Rectal smooth muscle tissue (tissue), 1 donor: ENCODE data around the gene TBX18.

ENCODE experiments used
- H3K27ac ChIP-seq: one replicate; pipeline ENCODE4 v1.7.0; 2013; ENCODE audit warnings: low read depth, low read length, inconsistent platforms
- H3K27me3 ChIP-seq: one replicate; pipeline ENCODE4 v1.7.0; 2013; ENCODE audit warnings: low read length; ENCODE audit not compliant: control insufficient read depth, insufficient read depth
- H3K36me3 ChIP-seq: one replicate; pipeline ENCODE4 v1.7.0; 2013; ENCODE audit warnings: low read length; ENCODE audit not compliant: control insufficient read depth, insufficient read depth
- H3K4me1 ChIP-seq: one replicate; pipeline ENCODE4 v1.7.0; 2013; ENCODE audit warnings: low read length; ENCODE audit not compliant: control insufficient read depth, insufficient read depth
- H3K4me3 ChIP-seq: one replicate; pipeline ENCODE4 v1.7.0; 2013; ENCODE audit warnings: low read length
- H3K9ac ChIP-seq: one replicate; pipeline ENCODE4 v1.7.0; 2013; ENCODE audit warnings: low read length

Gene TBX18

DNA sequence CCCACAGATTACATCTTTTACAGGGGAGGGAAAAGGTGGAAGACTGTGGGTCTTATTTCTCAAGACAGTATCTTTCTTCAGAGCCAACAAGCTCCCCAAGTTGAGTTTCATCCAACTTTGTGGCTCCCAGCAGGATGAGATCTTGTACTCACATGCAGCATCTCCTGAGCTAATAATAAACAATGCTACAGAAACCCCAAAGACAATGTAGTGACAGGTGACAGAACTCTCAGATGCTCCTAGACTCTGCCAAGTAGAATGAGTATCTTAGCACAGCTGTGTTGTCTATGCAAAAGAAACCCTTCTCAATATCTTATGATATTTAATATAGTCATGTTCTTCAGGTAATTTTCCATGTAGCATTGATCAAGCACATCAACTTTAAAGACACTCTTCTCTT, 90.0 kb downstream of the TBX18 start:
- Histone ChIP-seq H3K4me3 (no peak overlapping the region), H3K27ac (no peak overlapping the region), H3K4me1 (no peaks in the 10 kb centered on the region), H3K9ac (no peak overlapping the region), H3K27me3 (no peaks in the 10 kb centered on the region), H3K36me3 (no peaks in the 10 kb centered on the region)

DNA sequence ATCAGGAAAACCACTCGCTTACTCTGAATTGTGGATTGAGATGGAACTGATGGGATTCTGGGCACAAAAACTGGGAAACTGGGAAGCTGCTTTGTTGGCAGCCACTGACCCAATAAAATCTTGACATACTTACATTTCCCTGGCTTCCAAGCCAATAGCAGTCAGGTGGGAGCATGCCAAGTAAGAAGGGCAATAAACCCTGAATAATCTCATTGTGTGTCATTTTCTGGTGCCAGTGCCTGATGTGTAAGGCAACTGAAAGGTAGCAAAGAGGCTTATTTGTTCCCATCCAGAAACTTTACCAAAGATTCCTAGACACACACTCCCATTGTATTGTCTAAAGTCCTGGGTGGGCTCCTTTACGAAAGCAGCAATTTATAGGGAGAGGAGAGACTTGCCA, 93.2 kb downstream of the TBX18 start:
- Histone ChIP-seq H3K27me3 (no peaks in the 10 kb centered on the region), H3K9ac (no peak overlapping the region), H3K4me3 (no peak overlapping the region), H3K36me3 (no peaks in the 10 kb centered on the region), H3K27ac (no peak overlapping the region), H3K4me1 (no peaks in the 10 kb centered on the region)

DNA sequence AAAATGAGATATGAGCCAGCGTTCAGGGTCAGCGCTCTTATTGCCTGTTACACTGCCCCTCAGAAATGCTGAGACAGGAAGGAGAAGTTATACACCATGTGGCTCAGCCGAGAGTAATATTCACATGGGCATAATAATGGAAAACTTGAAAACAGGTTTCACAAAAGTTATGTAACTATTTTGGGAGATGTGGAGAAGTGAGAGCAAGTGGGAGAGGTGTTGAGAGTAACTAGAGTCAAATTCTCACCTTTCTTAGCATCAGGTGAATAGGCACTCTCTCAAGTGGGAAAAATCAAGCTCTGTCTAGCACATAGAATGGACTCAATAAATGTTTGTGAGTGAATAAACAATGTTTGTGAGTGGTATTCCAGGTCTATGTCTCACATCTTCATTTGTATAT, 94.5 kb downstream of the TBX18 start:
- no peaks in the 10 kb centered on the region for H3K36me3 ChIP-seq
- H3K4me1 ChIP-seq, result no peaks in the 10 kb centered on the region
- H3K4me3 ChIP-seq, result no peak overlapping the region
- no peak overlapping the region for H3K27ac ChIP-seq
- no peaks in the 10 kb centered on the region for H3K27me3 ChIP-seq
- no peak overlapping the region for H3K9ac ChIP-seq

DNA sequence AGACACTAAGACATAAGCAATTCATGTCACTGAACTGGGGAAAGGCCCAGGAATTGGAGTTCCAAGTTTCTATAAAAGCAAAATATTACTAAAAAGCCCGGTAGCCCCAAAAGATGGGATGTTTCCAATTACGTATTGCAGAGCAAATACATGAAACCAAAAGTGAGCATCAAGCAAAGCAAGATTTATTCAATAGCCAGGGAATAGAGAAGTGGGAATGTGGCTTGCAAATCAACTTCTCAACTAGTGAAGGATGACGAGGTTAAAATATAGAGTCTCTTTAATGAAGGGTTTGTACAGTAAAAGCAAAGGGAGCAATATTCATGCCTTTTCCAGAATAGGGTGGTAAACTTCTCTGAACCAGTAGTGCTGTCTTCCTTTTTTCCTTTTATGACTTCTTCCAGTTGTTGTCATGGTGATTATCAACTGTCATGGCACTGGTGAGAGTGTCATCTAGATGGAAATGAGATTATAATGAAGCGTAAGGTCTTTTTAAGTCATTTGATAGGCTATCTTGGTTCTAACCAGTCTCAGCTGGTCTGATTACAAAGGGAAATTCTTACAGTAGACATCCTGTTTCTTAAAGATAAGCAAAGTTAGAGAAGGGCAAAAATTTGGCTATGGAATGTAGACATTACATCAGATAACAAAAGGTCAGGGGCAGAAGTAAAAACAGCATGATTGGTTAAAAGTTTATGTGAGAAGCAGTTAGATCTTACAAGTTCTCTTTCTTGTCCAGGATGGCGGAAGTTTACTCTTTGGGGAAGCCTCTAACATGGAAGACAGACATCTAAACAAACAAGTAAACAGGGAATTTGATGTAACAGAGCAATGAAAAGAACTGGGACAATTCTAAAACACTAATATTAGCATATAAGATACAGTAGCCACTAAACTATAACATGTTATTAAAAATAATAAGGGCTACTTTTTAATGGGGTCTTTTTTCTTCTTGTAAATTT, 96.9 kb downstream of the TBX18 start:
- Histone ChIP-seq H3K36me3 (no peaks in the 10 kb centered on the region), H3K4me3 (no peak overlapping the region), H3K27me3 (no peaks in the 10 kb centered on the region), H3K4me1 (no peaks in the 10 kb centered on the region), H3K9ac (no peak overlapping the region), H3K27ac (no peak overlapping the region)

DNA sequence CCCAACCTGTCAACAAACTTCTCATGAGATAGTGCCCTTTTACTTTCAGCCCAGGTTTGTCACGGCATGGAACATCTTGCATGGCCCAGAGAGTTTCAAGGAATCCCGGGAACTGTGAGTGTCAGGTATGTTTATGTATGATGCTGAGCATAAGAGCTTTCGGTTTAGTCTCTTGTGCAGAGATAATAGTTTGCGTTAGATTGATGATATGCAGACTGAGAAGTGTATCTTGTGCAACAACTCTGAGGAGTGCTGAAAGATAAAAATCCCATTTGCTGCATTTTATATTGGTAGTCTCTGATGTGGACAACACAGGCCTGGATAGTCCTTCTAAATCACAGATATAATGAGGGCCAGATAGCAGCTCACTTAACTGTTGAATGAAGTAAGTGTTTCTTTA, 99.0 kb downstream of the TBX18 start:
- Histone ChIP-seq H3K27ac (no peak overlapping the region), H3K27me3 (no peaks in the 10 kb centered on the region), H3K4me1 (no peaks in the 10 kb centered on the region), H3K4me3 (no peak overlapping the region), H3K9ac (no peak overlapping the region), H3K36me3 (no peaks in the 10 kb centered on the region)

DNA sequence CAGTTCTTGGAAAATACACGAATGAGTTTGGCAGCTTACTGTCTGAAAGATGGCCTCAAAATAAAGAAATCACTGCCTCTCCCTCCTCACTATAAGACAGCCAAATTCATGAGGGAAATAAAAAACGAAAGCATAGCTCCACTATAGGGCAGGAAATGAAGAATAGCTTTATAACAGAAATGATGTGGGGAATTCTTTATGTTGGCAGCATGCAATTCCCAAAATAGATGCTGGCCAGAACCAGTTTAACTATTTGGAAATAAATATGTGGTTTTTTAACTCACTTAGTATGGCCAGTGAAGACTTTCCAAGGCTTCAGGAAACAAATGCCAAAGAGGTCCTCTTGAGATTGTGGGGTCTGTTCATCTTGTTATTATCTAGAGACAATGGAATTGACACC, 100.5 kb downstream of the TBX18 start:
- Histone ChIP-seq H3K9ac (no peak overlapping the region), H3K27me3 (no peaks in the 10 kb centered on the region), H3K4me3 (no peak overlapping the region), H3K27ac (no peak overlapping the region), H3K36me3 (no peaks in the 10 kb centered on the region), H3K4me1 (no peaks in the 10 kb centered on the region)

DNA sequence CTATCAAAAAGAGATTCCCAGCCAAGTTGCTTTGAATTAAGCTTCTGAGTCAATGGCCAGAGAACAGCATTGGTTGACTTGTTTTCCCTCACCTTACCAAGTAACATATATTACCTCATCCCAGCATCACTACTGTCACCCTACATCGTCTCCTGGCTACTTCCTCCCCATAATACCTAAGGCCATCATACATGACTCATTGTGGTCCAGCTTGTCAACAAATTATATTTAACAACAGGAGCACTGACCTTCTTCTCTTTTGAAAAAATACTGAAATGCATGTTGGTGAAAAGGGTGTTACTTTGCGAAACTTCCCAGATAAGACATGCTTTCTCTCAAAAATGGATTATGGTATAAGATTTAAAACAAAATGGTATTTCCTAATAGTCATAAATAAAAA, 106.9 kb downstream of the TBX18 start:
- Histone ChIP-seq H3K4me1 (no peaks in the 10 kb centered on the region), H3K36me3 (no peaks in the 10 kb centered on the region), H3K4me3 (no peak overlapping the region), H3K27ac (no peak overlapping the region), H3K27me3 (no peaks in the 10 kb centered on the region), H3K9ac (no peak overlapping the region)

DNA sequence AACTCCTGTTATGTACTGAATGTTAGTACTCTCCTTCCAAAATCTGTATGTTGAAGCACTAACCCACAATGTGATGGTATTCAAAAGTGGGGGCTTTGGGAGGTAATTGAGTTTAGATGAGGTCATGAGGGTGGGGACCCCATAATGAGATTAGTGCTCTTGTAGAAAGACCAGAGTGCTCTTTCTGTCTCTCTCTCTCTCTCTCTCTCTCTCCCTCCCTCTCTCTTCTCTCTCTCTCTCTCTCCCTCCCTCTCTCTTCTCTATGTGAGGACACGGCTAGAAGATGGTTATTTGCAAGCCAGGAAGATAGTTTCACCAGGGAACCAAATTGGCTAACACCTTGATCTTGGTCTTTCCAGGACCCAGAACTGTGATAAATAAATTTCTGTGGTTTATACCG, 107.4 kb downstream of the TBX18 start:
- no peaks in the 10 kb centered on the region for H3K4me1 ChIP-seq
- no peak overlapping the region for H3K27ac ChIP-seq
- H3K36me3 ChIP-seq, result no peaks in the 10 kb centered on the region
- H3K4me3 ChIP-seq, result no peak overlapping the region
- no peak overlapping the region for H3K9ac ChIP-seq
- no peaks in the 10 kb centered on the region for H3K27me3 ChIP-seq

DNA sequence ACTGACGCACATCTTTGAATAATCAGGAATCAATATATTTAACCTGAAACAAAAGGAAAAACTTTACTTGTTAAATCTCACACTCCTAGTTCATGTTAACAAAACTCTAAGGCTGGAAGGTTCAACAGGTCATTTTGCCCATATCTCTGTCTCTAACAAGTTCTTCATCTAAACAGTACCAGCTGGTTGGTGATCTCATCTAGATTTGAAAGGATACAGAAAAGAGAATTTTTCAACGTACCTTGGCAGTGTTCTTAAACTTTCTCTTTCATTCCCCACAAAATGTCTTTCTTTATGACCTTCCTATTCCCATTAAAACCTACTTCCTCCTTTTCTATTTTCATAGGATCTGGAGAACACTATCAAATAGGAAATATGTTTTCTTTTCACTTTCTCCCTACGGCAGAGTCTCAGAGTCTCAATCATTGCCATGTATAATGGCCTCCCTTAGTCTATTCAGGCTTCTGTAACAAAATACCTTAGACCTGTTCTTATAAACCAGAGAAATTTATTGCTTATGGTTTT, 111.3 kb downstream of the TBX18 start:
- no peak overlapping the region for H3K4me3 ChIP-seq
- H3K4me1 ChIP-seq, result no peaks in the 10 kb centered on the region

DNA sequence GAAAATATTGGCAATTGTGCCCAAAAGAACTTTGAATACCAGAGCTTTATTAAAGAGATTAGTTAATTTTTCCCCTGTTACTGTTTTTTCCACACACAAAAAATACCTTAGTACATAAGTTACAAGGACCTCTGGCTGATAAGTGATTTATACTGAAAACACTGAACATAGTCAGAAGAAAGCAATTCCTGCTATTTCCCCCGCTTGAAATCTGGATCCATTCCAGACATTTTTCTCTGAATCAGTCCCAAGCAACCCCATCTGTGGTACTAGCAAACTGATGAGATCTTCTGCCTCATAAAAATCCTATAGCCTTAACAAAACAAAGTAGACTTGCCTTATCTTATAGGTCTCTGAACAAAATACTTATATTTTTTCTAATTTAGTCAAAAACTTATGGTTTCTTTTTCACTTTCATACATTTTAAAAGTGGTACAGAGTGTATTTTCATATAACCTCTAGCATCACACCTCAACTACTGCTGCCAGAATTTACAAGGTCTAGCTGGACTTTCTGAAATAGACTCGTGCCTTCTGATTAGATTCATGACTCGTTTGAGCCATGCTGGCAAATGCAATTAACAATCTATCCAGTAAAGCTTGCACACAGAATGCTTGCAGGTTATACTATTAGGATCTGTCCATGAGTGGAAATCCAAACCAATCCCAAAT, 111.9 kb downstream of the TBX18 start:
- no peak overlapping the region for H3K4me3 ChIP-seq
- no peaks in the 10 kb centered on the region for H3K36me3 ChIP-seq
- H3K4me1 ChIP-seq, result no peaks in the 10 kb centered on the region
- no peaks in the 10 kb centered on the region for H3K27me3 ChIP-seq
- no peak overlapping the region for H3K27ac ChIP-seq
- H3K9ac ChIP-seq, result no peak overlapping the region

More for the DNA sequence above, 111.3 kb downstream of the TBX18 start:
- Histone ChIP-seq H3K9ac (no peak overlapping the region), H3K36me3 (no peaks in the 10 kb centered on the region), H3K27ac (no peak overlapping the region), H3K27me3 (no peaks in the 10 kb centered on the region)

DNA sequence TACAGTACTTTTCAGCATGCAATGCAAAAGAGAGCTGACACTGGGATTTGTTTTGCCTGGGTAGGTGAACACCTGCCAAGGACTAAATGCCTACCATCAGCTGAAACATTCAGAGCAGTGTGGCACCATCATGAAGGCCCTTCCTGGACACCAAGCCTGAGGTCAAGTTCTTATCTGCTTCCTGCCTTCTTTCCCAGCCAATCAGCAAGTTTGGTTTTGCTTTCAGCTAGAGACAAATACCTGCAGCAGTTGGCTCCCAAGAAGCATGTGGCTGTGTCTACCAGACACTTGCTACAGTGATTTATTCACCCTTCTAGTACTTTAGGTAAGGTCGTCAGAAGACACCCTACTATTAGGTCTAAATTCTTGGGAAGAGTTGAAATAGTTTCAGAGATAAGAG, 112.8 kb downstream of the TBX18 start:
- no peaks in the 10 kb centered on the region for H3K36me3 ChIP-seq
- no peak overlapping the region for H3K27ac ChIP-seq
- no peak overlapping the region for H3K4me3 ChIP-seq
- no peaks in the 10 kb centered on the region for H3K4me1 ChIP-seq
- no peak overlapping the region for H3K9ac ChIP-seq
- no peaks in the 10 kb centered on the region for H3K27me3 ChIP-seq

DNA sequence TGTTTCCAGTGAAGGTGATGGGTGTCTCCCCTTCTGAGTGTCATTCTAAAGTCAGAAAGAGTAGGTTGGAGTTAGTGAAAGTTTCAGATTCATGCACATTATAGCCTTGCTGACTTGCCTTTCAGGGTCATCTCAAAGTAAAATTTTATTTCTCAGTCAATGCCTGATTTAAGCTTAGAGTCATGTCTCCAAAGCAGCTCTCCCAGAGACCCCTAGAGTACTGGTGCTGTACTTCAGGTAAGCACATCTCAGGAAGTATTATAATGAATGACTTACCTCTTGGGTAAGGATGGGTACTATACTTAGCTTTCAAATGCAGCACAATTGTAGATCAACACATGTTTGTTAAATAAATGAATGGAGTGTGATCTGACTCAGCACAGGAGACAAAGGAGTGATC, 116.0 kb downstream of the TBX18 start:
- no peaks in the 10 kb centered on the region for H3K27me3 ChIP-seq
- no peak overlapping the region for H3K27ac ChIP-seq
- H3K36me3 ChIP-seq, result no peaks in the 10 kb centered on the region
- H3K4me1 ChIP-seq, result no peaks in the 10 kb centered on the region
- no peak overlapping the region for H3K9ac ChIP-seq
- no peak overlapping the region for H3K4me3 ChIP-seq
